ENCODE measurements around the gene CRYGD.
"Not testable (repeated sequence)": the region's sequence is repeated elsewhere in the genome, so short reads cannot be mapped to it uniquely, and the experiment has no call there.

Gene CRYGD

DNA sequence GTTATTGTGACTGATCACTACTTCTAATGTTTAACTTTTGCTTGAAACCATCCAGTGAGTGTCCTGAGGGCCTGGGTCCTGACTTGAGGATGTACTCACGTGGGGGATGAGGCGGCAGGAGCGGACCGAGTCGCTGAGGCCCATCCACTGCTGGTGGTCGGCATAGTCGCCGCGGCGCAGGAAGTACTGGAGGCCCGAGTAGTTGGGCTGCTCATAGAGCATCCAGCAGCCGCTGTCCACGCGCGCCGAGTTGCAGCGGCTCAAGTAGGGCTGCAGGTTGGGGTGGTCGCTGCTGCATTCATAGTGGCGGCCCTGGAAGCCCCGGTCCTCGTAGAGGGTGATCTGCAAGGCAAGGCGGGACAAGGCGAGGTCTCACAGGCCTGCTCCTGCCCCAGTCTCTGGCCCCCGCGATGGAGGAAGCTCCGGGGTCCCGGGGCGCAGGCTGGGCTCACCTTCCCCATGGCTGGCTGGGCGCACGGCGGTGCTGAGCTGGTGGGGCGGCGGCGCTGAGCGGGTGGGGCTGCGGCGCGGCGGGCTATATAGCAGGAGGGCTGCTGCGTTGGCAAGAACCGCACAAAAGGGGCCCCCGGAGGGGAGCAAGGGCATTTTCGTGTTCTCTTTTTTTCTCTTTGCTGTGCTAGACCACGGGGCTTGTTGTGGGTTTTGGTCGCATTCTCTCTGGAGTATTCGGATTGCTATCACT is at the start of gene CRYGD:
TSS of gene CRYGD (minus strand) at position 512 of the 703 bp plus-strand sequence. CDS start at position 461, 51 bp downstream.
- DNase-seq: peak; percentile 4

DNA sequence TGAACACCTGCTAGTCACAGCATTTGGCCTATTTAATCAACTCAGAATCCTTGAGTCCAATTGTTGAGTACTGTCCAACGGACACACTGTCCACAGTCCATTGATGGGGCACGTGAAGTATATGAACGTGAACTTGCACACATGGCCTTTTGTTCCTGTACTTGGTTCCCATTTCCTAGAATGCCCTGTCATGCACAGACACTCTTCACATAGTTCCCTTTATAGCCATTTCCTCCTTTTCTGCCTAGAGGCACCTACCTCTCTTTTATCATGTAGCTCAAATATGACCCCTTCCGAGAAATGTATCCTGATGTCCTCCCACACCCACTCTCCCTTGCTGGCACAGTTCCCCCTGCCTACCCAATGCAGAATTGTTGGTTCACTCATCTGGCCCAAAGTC is 47.8 kb upstream of the CRYGD start:
- peak; percentile 84 for DNase-seq

DNA sequence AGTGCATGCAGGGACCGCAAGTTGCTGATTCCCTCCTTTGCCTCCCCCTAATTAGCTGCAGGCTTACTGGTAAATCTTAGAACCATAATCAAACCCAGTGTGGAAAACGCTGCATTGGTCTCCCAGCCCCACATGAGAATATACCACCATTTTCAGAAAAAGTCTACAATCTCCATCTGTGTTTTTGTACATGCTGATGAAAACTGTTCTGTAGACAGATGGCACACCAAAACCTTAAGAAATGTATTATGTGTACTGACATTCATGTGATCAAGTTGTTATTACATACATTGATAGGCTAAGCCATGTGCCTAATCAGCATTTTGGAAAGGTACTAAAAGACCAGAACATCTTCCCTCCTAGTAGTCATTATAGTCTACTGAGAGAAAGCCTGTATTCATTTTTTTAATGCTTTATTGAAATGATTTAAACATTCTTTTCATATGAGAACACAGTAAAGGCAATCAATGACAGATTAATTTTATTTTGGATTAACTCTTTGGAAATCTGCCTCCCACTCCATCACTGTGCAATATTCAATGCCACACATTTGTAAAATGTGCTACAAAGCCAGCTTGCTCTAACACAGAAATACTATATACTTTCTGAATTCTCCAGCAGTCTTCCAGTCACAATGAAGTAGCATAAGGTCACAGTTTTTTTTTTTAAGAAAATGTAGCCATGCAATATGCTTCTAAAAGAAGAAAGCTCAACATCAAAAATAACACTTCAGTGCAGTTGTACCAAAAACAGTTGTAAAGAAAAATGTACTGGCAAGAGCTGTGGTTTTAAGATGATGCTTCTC is 40.8 kb upstream of the CRYGD start:
- no peak for DNase-seq

- no peak for DNase-seq
Measured at GRCh38 chr2:208163489-208163888, 39.2 kb upstream of the CRYGD start, which contains the start of gene CRYGA. Gene CRYGA, minus strand, starts transcription at chr2:208163589. Its CDS starts 33 bp downstream, at chr2:208163556.

- no peak for DNase-seq
Measured at GRCh38 chr2:208156439-208156838, 32.1 kb upstream of the CRYGD start.

GRCh38 chr2:208153156-208153555 is 28.8 kb upstream of the CRYGD start:
- DNase-seq: no peak

GRCh38 chr2:208150956-208151355 is 26.6 kb upstream of the CRYGD start:
- peak; percentile 32 for DNase-seq

DNA sequence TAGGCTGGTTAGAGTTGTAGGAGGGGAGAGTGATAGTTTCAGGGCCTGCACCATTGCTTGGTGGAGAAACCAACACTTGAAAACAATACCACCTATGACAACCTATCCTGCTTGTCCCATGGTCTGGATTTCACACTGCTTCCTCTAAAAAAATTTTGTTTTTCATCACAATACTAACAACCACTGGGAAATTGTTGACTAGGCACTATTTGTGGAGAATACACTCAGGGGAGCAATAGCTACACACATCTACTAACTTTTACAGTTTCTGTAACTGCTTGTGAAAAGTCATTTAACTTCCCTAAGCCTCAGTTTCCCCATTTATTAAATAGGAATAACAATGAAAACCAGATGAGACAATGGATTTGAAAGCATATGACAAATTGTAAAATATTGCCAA is 25.8 kb upstream of the CRYGD start:
- DNase-seq: no peak

DNA sequence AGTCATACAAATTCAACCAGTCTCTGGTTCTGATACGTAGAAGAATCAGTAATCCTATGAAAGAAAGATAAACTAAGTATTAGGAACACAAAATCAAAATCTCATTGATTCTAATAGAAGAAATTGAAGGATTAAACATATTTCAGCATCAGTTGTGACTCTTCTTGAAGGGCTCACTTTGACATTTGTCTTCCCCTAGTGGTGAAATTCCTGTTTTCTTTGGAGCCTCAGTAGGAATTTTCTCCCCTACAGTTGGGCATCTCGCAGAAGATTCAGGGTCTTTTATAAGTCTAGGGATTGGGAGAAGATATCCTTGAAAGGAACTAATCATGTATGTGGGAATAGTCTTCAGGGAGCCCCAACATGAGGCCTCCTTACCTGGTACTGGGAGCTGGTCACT is 24.5 kb upstream of the CRYGD start:
- DNase-seq: no peak

GRCh38 chr2:208147759-208148158 is 23.4 kb upstream of the CRYGD start:
- DNase-seq: no peak

DNA sequence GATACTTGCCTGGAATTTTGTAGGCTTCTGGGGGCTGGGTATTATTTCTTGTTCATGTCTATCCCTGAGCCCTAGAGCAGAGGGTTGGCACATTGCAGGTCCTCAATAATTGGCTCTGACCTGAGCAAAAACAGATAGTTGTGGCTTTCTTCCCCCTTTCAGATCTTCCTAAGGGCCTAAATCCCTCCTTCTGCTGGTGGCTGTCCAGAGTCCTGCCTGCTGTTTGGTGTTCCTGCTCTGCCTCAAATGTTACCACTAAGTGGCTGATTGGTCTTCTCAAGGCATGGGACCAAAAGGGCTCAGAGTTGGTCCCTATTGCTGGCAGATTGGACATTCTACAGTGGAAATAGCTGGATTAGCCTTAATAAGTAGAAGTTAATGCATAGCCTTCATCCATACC is 22.7 kb upstream of the CRYGD start:
- DNase-seq: no peak

DNA sequence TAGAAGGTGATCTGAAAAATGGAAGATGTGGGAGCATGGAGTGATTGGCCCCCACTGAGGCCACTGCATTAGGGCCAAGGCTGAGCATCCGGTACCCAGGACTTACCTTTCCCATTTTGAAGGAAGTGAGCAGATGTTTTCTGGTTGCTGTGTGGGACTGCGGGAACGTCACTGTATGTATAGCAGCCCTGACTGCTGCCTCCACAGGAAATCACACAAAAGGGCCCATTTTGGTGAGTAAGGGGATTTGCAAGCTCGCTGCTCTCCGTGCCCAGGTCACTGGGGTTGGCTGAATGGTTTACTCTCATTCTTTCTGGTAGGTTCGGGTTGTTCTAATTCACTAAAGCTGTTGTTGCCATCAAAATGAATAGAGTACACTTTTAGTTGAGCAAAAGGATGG is 21.7 kb upstream of the CRYGD start, which contains the start of gene CRYGB:
TSS of gene CRYGB (minus strand) at position 153 of the 400 bp plus-strand sequence. CDS start at position 115, 38 bp downstream.
- no peak for DNase-seq

- no peak for DNase-seq
Measured at GRCh38 chr2:208142925-208143799, 18.8 kb upstream of the CRYGD start.

GRCh38 chr2:208142240-208142924 is 18.1 kb upstream of the CRYGD start:
- no peak for DNase-seq

DNA sequence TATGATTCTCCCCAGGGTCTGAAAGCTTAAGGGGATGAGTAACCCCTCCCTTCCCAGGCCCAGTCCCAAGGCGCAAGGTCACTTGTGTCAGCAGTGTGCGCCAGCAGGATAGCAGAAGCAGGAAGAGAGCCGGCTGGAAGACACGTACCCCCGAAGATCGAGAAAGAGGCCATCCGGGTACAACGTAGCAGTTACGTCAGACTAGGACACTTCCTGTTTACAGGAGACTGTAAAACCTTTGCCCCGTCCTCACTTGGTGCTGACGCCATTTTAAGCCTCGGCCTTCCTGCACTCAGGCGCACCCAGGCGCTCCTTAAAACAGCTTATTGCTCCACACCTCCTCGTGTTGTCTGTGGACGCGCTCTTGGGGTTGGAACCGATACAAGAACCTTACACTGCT is 15.1 kb upstream of the CRYGD start:
- no peak for DNase-seq

- not testable (repeated sequence) for DNase-seq
Measured at GRCh38 chr2:208138334-208138733, 14.0 kb upstream of the CRYGD start.

GRCh38 chr2:208136716-208137094 is 12.4 kb upstream of the CRYGD start:
- no peak for DNase-seq

DNA sequence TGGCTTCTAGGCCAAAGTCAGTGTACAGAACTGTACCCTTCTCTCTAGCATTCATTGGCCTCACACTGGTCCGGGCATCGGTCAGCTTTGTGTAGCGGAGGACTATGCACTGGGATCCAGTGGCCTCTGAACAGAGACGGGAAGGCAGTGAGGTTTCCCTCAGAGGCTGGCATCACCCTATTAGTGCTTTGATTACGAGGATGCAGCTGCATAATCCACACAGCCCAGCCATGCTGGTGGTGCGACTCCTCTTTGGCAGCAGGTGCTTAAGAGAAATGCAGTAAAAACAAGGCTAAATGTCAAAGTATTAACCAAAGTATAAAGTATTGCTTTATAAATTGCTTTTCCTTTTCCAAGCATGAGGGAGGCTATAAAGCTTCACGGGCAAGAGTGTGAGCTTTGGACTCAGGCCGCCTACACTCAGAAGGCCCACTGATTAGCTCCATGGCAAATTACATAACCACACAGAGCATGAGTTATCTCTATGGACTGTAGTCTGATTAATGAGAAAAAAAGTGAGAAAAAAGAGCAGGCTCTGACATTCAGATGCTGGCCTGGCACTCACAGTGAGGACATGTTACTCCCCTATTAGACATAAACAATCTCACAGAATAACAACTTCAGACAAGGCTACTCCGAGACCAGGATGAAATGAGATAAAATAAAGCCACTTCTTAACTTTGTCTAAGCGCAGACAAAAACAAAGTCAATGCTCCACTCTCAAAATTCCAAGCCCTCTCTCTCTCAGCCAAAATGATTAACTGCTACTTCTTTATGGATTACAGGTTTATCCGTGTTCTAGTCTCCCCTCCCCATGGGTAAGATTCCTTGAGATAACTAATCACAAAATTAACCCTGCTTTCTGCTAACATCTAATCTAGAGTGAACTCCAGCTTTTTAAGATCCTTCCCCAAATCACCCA is 11.7 kb upstream of the CRYGD start:
- no peak for DNase-seq

DNA sequence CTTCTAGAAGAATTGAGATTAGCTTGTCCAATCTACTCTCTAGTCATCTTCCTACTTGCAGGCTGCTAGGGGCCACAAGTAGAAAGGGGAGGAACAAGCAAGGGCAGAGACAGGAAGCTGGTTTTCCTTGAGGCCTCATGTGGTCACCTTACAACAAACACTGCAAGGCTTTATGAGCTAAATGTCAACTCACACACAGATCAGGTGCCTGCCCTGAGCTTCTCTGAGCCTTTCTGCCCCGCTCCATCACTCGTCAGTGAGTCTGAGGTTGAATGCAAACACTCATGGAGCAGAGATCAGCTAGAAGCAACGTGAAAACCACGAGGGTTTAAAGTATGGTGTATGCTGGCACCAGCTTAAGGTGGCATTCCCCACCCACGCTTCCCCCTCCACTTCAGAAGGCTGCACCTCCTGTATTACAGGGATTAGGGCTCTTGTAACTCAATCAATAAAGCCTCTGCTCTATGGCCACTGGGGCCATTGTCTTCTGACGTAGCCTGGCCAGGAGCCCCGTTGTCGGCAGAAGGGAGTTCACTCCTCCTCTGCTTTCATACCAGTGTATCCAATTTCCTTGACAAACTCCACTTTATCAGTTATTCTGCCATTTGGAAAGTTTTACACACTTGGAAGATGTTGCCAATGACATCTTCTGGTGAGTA is 10.7 kb upstream of the CRYGD start:
- DNase-seq: no peak

DNA sequence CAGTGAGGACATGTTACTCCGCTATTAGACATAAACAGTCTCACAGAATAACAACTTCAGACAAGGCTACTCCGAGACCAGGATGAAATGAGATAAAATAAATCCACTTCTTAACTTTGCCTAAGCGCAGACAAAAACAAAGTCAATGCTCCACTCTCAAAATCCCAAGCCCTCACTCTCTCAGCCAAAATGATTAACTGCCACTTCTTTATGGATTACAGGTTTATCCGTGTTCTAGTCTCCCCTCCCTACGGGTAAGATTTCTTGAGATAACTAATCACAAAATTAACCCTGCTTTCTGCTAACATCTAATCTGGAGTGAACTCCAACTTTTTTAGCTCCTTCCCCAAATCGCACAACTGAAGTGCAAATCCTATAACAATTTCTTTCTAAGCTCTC is 6.4 kb upstream of the CRYGD start:
- no peak for DNase-seq
